ENCODE results near the gene KRT14.
"Not testable (repeated sequence)": the region's sequence is repeated elsewhere in the genome, so short reads cannot be mapped to it uniquely, and the experiment has no call there.

The KRT14 gene

GRCh38 chr17:41610061-41610517 is 23.4 kb upstream of the KRT14 start:
- DNase-seq (ENCODE audit: low read depth in 2 of 2), result not testable (repeated sequence)

GRCh38 chr17:41606930-41607329 is 20.2 kb upstream of the KRT14 start:
- not testable (repeated sequence) for DNase-seq (ENCODE audit: low read depth in 2 of 2)

GRCh38 chr17:41602524-41602923 is 15.8 kb upstream of the KRT14 start:
- DNase-seq (ENCODE audit: low read depth in 2 of 2), result no peak

GRCh38 chr17:41600318-41600717 is 13.6 kb upstream of the KRT14 start:
- no peak for DNase-seq (ENCODE audit: low read depth in 2 of 2)

GRCh38 chr17:41599680-41600079 is 13.0 kb upstream of the KRT14 start:
- DNase-seq (ENCODE audit: low read depth in 2 of 2), result no peak

GRCh38 chr17:41595585-41595984 is 8.9 kb upstream of the KRT14 start:
- no peak for DNase-seq (ENCODE audit: low read depth in 2 of 2)

- DNase-seq (ENCODE audit: low read depth in 2 of 2), result no peak
Measured at GRCh38 chr17:41594363-41594915, 7.7 kb upstream of the KRT14 start.

GRCh38 chr17:41593306-41593981 is 6.7 kb upstream of the KRT14 start:
- no peak for DNase-seq (ENCODE audit: low read depth in 2 of 2)

GRCh38 chr17:41592601-41593305 is 6.1 kb upstream of the KRT14 start:
- no peak for DNase-seq (ENCODE audit: low read depth in 2 of 2)

- DNase-seq (ENCODE audit: low read depth in 2 of 2), result no peak
Measured at GRCh38 chr17:41589301-41589700, 2.6 kb upstream of the KRT14 start.

- no peak for DNase-seq (ENCODE audit: low read depth in 2 of 2)
Measured at GRCh38 chr17:41588126-41588810, 1.6 kb upstream of the KRT14 start.

- DNase-seq (ENCODE audit: low read depth in 2 of 2), result no peak
Measured at GRCh38 chr17:41585301-41586056, 1.2 kb downstream of the KRT14 start.

- not testable (repeated sequence) for DNase-seq (ENCODE audit: low read depth in 2 of 2)
Measured at GRCh38 chr17:41584331-41584927, 2.3 kb downstream of the KRT14 start.

- no peak for DNase-seq (ENCODE audit: low read depth in 2 of 2)
Measured at GRCh38 chr17:41583137-41584127, 3.3 kb downstream of the KRT14 start.

- DNase-seq (ENCODE audit: low read depth in 2 of 2), result not testable (repeated sequence)
Measured at GRCh38 chr17:41582061-41582968, 4.4 kb downstream of the KRT14 start.

GRCh38 chr17:41581366-41582060 is 5.2 kb downstream of the KRT14 start:
- no peak for DNase-seq (ENCODE audit: low read depth in 2 of 2)

- DNase-seq (ENCODE audit: low read depth in 2 of 2), result no peak
Measured at GRCh38 chr17:41580687-41581365, 5.9 kb downstream of the KRT14 start.

- DNase-seq (ENCODE audit: low read depth in 2 of 2), result no peak
Measured at GRCh38 chr17:41580244-41580575, 6.5 kb downstream of the KRT14 start.

Data from stimulated activated CD8-positive, alpha-beta memory T cell treated with anti-CD3 and anti-CD28 coated beads, Interleukin-15, amount 100 ng/mL, for 48 hours (primary cell).